GM23338 (cell line): ENCODE results near the gene TRPM2. TPM values are rescaled to one million over a fixed set of nuclear protein-coding genes. Genes with fewer than 3 reads are reported as not detected.

Experiments
- ATAC-seq: fragments of 200-7000 bp; cut with Tn5 transposase; 3 replicates; pipeline ENCODE4 v1.9.1; 2020
- DNase-seq: peaks from one replicate; pipeline ENCODE4 v3.0.0-alpha.2; 2015; ENCODE audit warnings: low spot score
- H2AFZ ChIP-seq: fragments of 200-600 bp; sonication (generic); 2 replicates; pipeline ENCODE4 v1.8.0; 2016; ENCODE audit warnings: antibody characterized with exemption, mild to moderate bottlenecking, moderate library complexity
- H3F3A ChIP-seq: fragments of 200-600 bp; sonication (generic); replicated peaks from 2 replicates; pipeline ENCODE4 v1.8.0; 2017; ENCODE audit warnings: antibody characterized with exemption, mixed run types, low read depth
- H3K27ac ChIP-seq: fragments of 200-600 bp; sonication (generic); 2 replicates; pipeline ENCODE4 v1.6.1; 2016; ENCODE audit warnings: low read depth
- H3K27me3 ChIP-seq: fragments of 200-600 bp; sonication (generic); 2 replicates; pipeline ENCODE4 v1.8.0; 2016; ENCODE audit warnings: mild to moderate bottlenecking, mixed run types, moderate library complexity; ENCODE audit not compliant: insufficient read depth
- H3K36me3 ChIP-seq: fragments of 200-600 bp; sonication (generic); 2 replicates; pipeline ENCODE4 v1.8.0; 2016; ENCODE audit warnings: mild to moderate bottlenecking; ENCODE audit not compliant: insufficient read depth
- H3K4me1 ChIP-seq: fragments of 200-600 bp; sonication (generic); 2 replicates; pipeline ENCODE4 v1.8.0; 2016; ENCODE audit warnings: mild to moderate bottlenecking, moderate library complexity; ENCODE audit not compliant: insufficient read depth
- H3K4me2 ChIP-seq: fragments of 200-600 bp; sonication (generic); 2 replicates; pipeline ENCODE4 v1.7.1; 2017; ENCODE audit warnings: mixed run types
- H3K4me3 ChIP-seq: fragments of 200-600 bp; sonication (generic); 2 replicates; pipeline ENCODE4 v1.6.1; 2016; ENCODE audit warnings: mixed run types
- H3K79me2 ChIP-seq: fragments of 200-600 bp; sonication (generic); replicated peaks from 2 replicates; pipeline ENCODE4 v1.8.0; 2017; ENCODE audit warnings: mild to moderate bottlenecking; ENCODE audit not compliant: insufficient read depth
- H3K9me2 ChIP-seq: fragments of 200-600 bp; sonication (generic); 2 replicates; pipeline ENCODE4 v1.8.0; 2017; ENCODE audit not compliant: insufficient read depth
- H4K20me1 ChIP-seq: fragments of 200-600 bp; sonication (generic); replicated peaks from 2 replicates; pipeline ENCODE4 v1.8.0; 2017; ENCODE audit warnings: mild to moderate bottlenecking; ENCODE audit not compliant: insufficient read depth
- H3K27ac Mint-ChIP-seq: 2 replicates; pipeline ENCODE4 v1.8.0; 2020; ENCODE audit warnings: inconsistent platforms, mild to moderate bottlenecking, moderate library complexity, mixed read lengths
- H3K27me3 Mint-ChIP-seq: 3 replicates; pipeline ENCODE4 v1.8.0; 2022; ENCODE audit warnings: low read depth, mild to moderate bottlenecking, moderate library complexity, mixed read lengths, inconsistent platforms; ENCODE audit not compliant: insufficient read depth, poor library complexity
- H3K36me3 Mint-ChIP-seq: 3 replicates; pipeline ENCODE4 v1.8.0; 2021; ENCODE audit warnings: low read depth, mild to moderate bottlenecking, inconsistent platforms, moderate library complexity, mixed read lengths
- H3K4me1 Mint-ChIP-seq: 3 replicates; pipeline ENCODE4 v1.8.0; 2020; ENCODE audit warnings: mild to moderate bottlenecking, inconsistent platforms, mixed read lengths
- H3K4me3 Mint-ChIP-seq: 3 replicates; pipeline ENCODE4 v1.8.0; 2021; ENCODE audit warnings: moderate library complexity, mild to moderate bottlenecking, inconsistent platforms, mixed read lengths
- H3K9me3 Mint-ChIP-seq: 3 replicates; pipeline ENCODE4 v1.8.0; 2020; ENCODE audit warnings: moderate library complexity, mild to moderate bottlenecking, inconsistent platforms, mixed read lengths
- CREB1 ChIP-seq: fragments of 250-450 bp; sonication (Bioruptor Pico); IDR thresholded peaks from 2 replicates; pipeline ENCODE4 v1.5.0; 2020; ENCODE audit warnings: low read depth, mild to moderate bottlenecking, moderate library complexity
- CTCF ChIP-seq, 2 experiments: fragments of 200-600 bp in 1 of 2; sonication (generic) in 1 of 2; conservative IDR thresholded peaks; 2 replicates each; pipeline versions ENCODE4 v1.5.1 to v1.6.1; 2016 to 2017; ENCODE audit warnings: antibody characterized with exemption in 2 of 2, low read depth in 2 of 2, mild to moderate bottlenecking in 2 of 2, moderate library complexity in 1 of 2
- ETS1 ChIP-seq: IDR thresholded peaks from 2 replicates; pipeline ENCODE4 v1.6.1; 2016; ENCODE audit warnings: antibody characterized with exemption
- EZH2 ChIP-seq: fragments of 200-600 bp; sonication (generic); IDR thresholded peaks from one replicate; pipeline ENCODE4 v1.8.0; 2017; ENCODE audit warnings: antibody characterized with exemption, mild to moderate bottlenecking, low read depth; ENCODE audit not compliant: unreplicated experiment
- EZH2phosphoT487 ChIP-seq: fragments of 200-600 bp; sonication (generic); IDR thresholded peaks from one replicate; pipeline ENCODE4 v1.8.1; 2018; ENCODE audit warnings: antibody characterized with exemption; ENCODE audit not compliant: unreplicated experiment
- JUNB ChIP-seq: IDR thresholded peaks from one replicate; pipeline ENCODE4 v1.6.1; 2016; ENCODE audit warnings: antibody characterized with exemption; ENCODE audit not compliant: unreplicated experiment
- NANOG ChIP-seq: IDR thresholded peaks from 2 replicates; pipeline ENCODE4 v1.6.1; 2016; ENCODE audit warnings: antibody characterized with exemption, borderline replicate concordance
- POLR2AphosphoS5 ChIP-seq: IDR thresholded peaks from 2 replicates; pipeline ENCODE4 v1.6.1; 2016; ENCODE audit warnings: antibody characterized with exemption, low read depth
- REST ChIP-seq: IDR thresholded peaks from one replicate; pipeline ENCODE4 v1.6.1; 2018; ENCODE audit warnings: antibody characterized with exemption; ENCODE audit not compliant: unreplicated experiment
- STAT1 ChIP-seq: IDR thresholded peaks from one replicate; pipeline ENCODE4 v1.6.1; 2016; ENCODE audit warnings: antibody characterized with exemption; ENCODE audit not compliant: unreplicated experiment
- ZNF462 ChIP-seq: fragments of 250-450 bp; sonication (Bioruptor Pico); IDR thresholded peaks from 2 replicates; pipeline ENCODE4 v1.5.0; 2020; ENCODE audit warnings: mild to moderate bottlenecking, moderate library complexity
- polyA plus RNA-seq: library from polyadenylated mRNA; unstranded; fragments of >200 nt; fragmentation: Nextera tagmentation; extraction: Ambion mirVana; gene quantifications from 2 replicates; pipeline ENCODE4 v1.2.1, GENCODE V29; 2016
- total RNA-seq: library from RNA; depleted of rRNA; stranded (reverse); fragments of >200 nt; shearing (Covaris generic); gene quantifications from 2 replicates; pipeline ENCODE4 v1.2.3, GENCODE V29; 2014

Gene TRPM2
- total and polyA plus RNA-seq, 2 experiments from 2014 or later, result 0.53 to 0.83 TPM

- no peaks in the 10 kb centered on the region for H3K36me3 ChIP-seq
- H3K4me2 ChIP-seq, result no peak overlapping the region
- Mint-ChIP-seq H3K4me1 (no peaks in the 10 kb centered on the region), H3K27ac (no peak overlapping the region), H3K4me3 (no peak overlapping the region), H3K36me3 (peaks cover 4% of the 10 kb centered on the region; the same call in 1 of the 3 replicates), H3K27me3 (peaks cover 4% of the 10 kb centered on the region), H3K9me3 (peaks cover 17% of the 10 kb centered on the region; the same call in 2 of the 3 replicates)
- no peak overlapping the region for H3K4me3 ChIP-seq
- H3K9me2 ChIP-seq, result no peaks in the 10 kb centered on the region
- no peaks in the 10 kb centered on the region for H4K20me1 ChIP-seq
- H3K4me1 ChIP-seq, result no peaks in the 10 kb centered on the region
- ATAC-seq, result no peak
- TF ChIP-seq JUNB (no peak), EZH2phosphoT487 (no peak), REST (no peak), POLR2AphosphoS5 (no peak), ETS1 (no peak), EZH2 (no peak), CREB1 (CRISPR knock-in tag) (no peak), STAT1 (no peak), NANOG (no peak), CTCF (conservative IDR thresholded peaks at IDR 0.05; ENCODE audit: low read depth in 2 of 2) (no peak), ZNF462 (CRISPR knock-in tag) (no peak)
- no peaks in the 10 kb centered on the region for H3F3A ChIP-seq
- DNase-seq, result no peak
- H3K79me2 ChIP-seq, result no peaks in the 10 kb centered on the region
- no peak overlapping the region for H2AFZ ChIP-seq
- no peak overlapping the region for H3K27ac ChIP-seq
- no peaks in the 10 kb centered on the region for H3K27me3 ChIP-seq
Measured at GRCh38 chr21:44432841-44433790, 79.7 kb downstream of the TRPM2 start.
